A549 (cell line): Measurements from ENCODE around the gene ADAM12.

Experiments used
- MAZ ChIP-seq: fragments of 150-350 bp; IDR thresholded peaks from 2 replicates; pipeline ENCODE4 v1.6.1; 2014; ENCODE audit warnings: antibody characterized with exemption, low read depth, low read length, borderline replicate concordance
- NFE2L2 ChIP-seq: fragments of 150-350 bp; conservative IDR thresholded peaks from 2 replicates; pipeline ENCODE4 v1.6.1; 2014; ENCODE audit warnings: low read length
- ZSCAN20 ChIP-seq: fragments of 250-450 bp; sonication (Bioruptor Pico); IDR thresholded peaks from 2 replicates; pipeline ENCODE4 v1.8.0; 2022; ENCODE audit warnings: mild to moderate bottlenecking, moderate library complexity
- TF ChIP-seq, protein P1 (sequence below): fragments of >200 bp; sonication (Bioruptor Twin); formaldehyde crosslinking; IDR thresholded peaks from 3 replicates; pipeline ENCODE4 v1.5.1; 2016
- TF ChIP-seq, protein P2 (sequence below): IDR thresholded peaks from 2 replicates; pipeline ENCODE4 v1.6.1; 2012
- TF ChIP-seq, protein P3 (sequence below): fragments of 200-600 bp; sonication (generic); IDR thresholded peaks from 2 replicates; pipeline ENCODE4 v1.6.1; 2016; ENCODE audit warnings: antibody characterized with exemption, mild to moderate bottlenecking, moderate library complexity

DNA sequence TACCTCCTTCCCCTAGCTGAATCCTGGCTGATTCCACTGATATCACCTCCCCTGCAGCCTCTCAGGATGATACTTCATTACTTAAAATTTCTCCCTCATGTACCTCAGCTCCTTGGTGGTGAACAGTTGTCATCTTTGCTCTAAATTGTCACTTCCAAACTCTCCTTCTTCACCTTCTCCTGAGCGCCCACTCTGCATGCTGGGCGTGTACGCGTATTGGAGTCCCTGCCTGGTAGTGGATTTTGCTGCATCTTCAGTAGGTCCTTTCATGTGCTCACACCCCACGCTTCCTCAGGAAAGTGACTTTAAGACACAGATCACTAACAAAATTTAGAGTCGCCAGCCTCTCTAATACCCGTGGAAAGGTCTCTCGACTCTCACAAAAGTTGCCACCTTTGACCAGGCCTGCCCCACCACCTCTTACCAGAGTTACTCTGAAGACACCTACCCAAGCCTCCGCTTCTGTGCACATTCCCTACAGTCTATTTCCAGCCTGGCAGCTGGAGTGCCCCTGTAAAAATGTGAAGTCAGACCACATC, 255.1 kb downstream of the ADAM12 start:
- TF ChIP-seq NFE2L2 (no peak), ZSCAN20 (CRISPR knock-in tag) (no peak), MAZ (no peak)
- TF ChIP-seq, protein P1, sequence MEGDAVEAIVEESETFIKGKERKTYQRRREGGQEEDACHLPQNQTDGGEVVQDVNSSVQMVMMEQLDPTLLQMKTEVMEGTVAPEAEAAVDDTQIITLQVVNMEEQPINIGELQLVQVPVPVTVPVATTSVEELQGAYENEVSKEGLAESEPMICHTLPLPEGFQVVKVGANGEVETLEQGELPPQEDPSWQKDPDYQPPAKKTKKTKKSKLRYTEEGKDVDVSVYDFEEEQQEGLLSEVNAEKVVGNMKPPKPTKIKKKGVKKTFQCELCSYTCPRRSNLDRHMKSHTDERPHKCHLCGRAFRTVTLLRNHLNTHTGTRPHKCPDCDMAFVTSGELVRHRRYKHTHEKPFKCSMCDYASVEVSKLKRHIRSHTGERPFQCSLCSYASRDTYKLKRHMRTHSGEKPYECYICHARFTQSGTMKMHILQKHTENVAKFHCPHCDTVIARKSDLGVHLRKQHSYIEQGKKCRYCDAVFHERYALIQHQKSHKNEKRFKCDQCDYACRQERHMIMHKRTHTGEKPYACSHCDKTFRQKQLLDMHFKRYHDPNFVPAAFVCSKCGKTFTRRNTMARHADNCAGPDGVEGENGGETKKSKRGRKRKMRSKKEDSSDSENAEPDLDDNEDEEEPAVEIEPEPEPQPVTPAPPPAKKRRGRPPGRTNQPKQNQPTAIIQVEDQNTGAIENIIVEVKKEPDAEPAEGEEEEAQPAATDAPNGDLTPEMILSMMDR, result no peak
- TF ChIP-seq, protein P2, sequence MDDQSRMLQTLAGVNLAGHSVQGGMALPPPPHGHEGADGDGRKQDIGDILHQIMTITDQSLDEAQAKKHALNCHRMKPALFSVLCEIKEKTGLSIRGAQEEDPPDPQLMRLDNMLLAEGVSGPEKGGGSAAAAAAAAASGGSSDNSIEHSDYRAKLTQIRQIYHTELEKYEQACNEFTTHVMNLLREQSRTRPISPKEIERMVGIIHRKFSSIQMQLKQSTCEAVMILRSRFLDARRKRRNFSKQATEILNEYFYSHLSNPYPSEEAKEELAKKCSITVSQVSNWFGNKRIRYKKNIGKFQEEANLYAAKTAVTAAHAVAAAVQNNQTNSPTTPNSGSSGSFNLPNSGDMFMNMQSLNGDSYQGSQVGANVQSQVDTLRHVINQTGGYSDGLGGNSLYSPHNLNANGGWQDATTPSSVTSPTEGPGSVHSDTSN, result no peak
- TF ChIP-seq, protein P3, sequence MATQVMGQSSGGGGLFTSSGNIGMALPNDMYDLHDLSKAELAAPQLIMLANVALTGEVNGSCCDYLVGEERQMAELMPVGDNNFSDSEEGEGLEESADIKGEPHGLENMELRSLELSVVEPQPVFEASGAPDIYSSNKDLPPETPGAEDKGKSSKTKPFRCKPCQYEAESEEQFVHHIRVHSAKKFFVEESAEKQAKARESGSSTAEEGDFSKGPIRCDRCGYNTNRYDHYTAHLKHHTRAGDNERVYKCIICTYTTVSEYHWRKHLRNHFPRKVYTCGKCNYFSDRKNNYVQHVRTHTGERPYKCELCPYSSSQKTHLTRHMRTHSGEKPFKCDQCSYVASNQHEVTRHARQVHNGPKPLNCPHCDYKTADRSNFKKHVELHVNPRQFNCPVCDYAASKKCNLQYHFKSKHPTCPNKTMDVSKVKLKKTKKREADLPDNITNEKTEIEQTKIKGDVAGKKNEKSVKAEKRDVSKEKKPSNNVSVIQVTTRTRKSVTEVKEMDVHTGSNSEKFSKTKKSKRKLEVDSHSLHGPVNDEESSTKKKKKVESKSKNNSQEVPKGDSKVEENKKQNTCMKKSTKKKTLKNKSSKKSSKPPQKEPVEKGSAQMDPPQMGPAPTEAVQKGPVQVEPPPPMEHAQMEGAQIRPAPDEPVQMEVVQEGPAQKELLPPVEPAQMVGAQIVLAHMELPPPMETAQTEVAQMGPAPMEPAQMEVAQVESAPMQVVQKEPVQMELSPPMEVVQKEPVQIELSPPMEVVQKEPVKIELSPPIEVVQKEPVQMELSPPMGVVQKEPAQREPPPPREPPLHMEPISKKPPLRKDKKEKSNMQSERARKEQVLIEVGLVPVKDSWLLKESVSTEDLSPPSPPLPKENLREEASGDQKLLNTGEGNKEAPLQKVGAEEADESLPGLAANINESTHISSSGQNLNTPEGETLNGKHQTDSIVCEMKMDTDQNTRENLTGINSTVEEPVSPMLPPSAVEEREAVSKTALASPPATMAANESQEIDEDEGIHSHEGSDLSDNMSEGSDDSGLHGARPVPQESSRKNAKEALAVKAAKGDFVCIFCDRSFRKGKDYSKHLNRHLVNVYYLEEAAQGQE, result no peak
